Astrocyte (in vitro differentiated cells and primary cell): Measurements from ENCODE around the gene HERC2.
"Not testable (repeated sequence)": the region's sequence is repeated elsewhere in the genome, so short reads cannot be mapped to it uniquely, and the experiment has no call there.

Experiments used
- EZH2 ChIP-seq: IDR thresholded peaks from 2 replicates; pipeline ENCODE4 v1.6.1; 2012; ENCODE audit warnings: mild to moderate bottlenecking, low read length, inconsistent platforms; ENCODE audit not compliant: insufficient read depth
- TF ChIP-seq, protein P1 (sequence below): IDR thresholded peaks from 2 replicates; pipeline ENCODE4 v1.5.1; 2011; ENCODE audit warnings: low read depth, mild to moderate bottlenecking, inconsistent platforms, low read length, moderate library complexity; ENCODE audit not compliant: insufficient read depth

GRCh38 chr15:28197694-28198093, 124.3 kb downstream of the HERC2 start:
- TF ChIP-seq, protein P1, sequence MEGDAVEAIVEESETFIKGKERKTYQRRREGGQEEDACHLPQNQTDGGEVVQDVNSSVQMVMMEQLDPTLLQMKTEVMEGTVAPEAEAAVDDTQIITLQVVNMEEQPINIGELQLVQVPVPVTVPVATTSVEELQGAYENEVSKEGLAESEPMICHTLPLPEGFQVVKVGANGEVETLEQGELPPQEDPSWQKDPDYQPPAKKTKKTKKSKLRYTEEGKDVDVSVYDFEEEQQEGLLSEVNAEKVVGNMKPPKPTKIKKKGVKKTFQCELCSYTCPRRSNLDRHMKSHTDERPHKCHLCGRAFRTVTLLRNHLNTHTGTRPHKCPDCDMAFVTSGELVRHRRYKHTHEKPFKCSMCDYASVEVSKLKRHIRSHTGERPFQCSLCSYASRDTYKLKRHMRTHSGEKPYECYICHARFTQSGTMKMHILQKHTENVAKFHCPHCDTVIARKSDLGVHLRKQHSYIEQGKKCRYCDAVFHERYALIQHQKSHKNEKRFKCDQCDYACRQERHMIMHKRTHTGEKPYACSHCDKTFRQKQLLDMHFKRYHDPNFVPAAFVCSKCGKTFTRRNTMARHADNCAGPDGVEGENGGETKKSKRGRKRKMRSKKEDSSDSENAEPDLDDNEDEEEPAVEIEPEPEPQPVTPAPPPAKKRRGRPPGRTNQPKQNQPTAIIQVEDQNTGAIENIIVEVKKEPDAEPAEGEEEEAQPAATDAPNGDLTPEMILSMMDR: not testable (repeated sequence)
- not testable (repeated sequence) for TF ChIP-seq EZH2
